ENCODE measurements around the gene TGIF1.
A peak's percentile ranks its signal among the peaks of the same experiment; 100 is the strongest.

Gene TGIF1

GRCh38 chr18:3450012-3450798, at the start of gene TGIF1:
Gene TGIF1, plus strand, starts transcription at chr18:3450172. Its CDS starts 318 bp downstream, at chr18:3450490.
- DNase-seq (ENCODE audit: low read depth, low spot score): no peak
- H3K4me3 ChIP-seq (ENCODE audit: low read depth, low read length): peak within 1 kb of the TSS; percentile 81
- no peak for TF ChIP-seq CTCF (IDR thresholded peaks at IDR 0.05; ENCODE audit: insufficient read depth, low read length, missing control alignments)
- ChIA-PET POLR2A (interaction anchor here (0.9 to 1.9 kb wide), 4 partner anchors 153 to 216 kb away, joined by 3 to 8 read pairs (median 6); no protein-coding TSS in a partner anchor), CTCF (interaction anchor here (1.4 to 6.7 kb wide), 5 partner anchors 15 to 215 kb away, joined by 5 to 82 read pairs (median 56); no protein-coding TSS in a partner anchor)

GRCh38 chr18:3400567-3401296, 49.2 kb upstream of the TGIF1 start:
- no peak overlapping the region for H3K4me3 ChIP-seq (ENCODE audit: low read depth, low read length)
- CTCF ChIA-PET: interaction anchor here (0.6 kb wide), 1 partner anchor 13 kb away, joined by 3 read pairs; no protein-coding TSS in a partner anchor
- POLR2A ChIA-PET: no interaction called here
- no peak for DNase-seq (ENCODE audit: low read depth, low spot score)
- no peak for TF ChIP-seq CTCF (IDR thresholded peaks at IDR 0.05; ENCODE audit: insufficient read depth, low read length, missing control alignments)

- no peak for TF ChIP-seq CTCF (IDR thresholded peaks at IDR 0.05; ENCODE audit: insufficient read depth, low read length, missing control alignments)
- no peak for DNase-seq (ENCODE audit: low read depth, low spot score)
- ChIA-PET CTCF (no interaction called here), POLR2A (no interaction called here)
- no peak overlapping the region for H3K4me3 ChIP-seq (ENCODE audit: low read depth, low read length)
Measured at GRCh38 chr18:3401669-3402620, 48.0 kb upstream of the TGIF1 start.

- CTCF ChIA-PET: interaction anchor here (0.6 kb wide), 1 partner anchor 11 kb away, joined by 3 read pairs; no protein-coding TSS in a partner anchor
- DNase-seq (ENCODE audit: low read depth, low spot score): no peak
- H3K4me3 ChIP-seq (ENCODE audit: low read depth, low read length): no peak overlapping the region
- POLR2A ChIA-PET: interaction anchor here (0.5 kb wide), 1 partner anchor 46 kb away, joined by 4 read pairs; no protein-coding TSS in a partner anchor
- no peak for TF ChIP-seq CTCF (IDR thresholded peaks at IDR 0.05; ENCODE audit: insufficient read depth, low read length, missing control alignments)
Measured at GRCh38 chr18:3402982-3403451, 47.0 kb upstream of the TGIF1 start.

- POLR2A ChIA-PET: no interaction called here
- CTCF ChIA-PET: interaction anchor here (1.3 kb wide), 1 partner anchor 260 kb away, joined by 3 read pairs; no protein-coding TSS in a partner anchor
- no peak for DNase-seq (ENCODE audit: low read depth, low spot score)
- no peak for TF ChIP-seq CTCF (IDR thresholded peaks at IDR 0.05; ENCODE audit: insufficient read depth, low read length, missing control alignments)
- no peak overlapping the region for H3K4me3 ChIP-seq (ENCODE audit: low read depth, low read length)
Measured at GRCh38 chr18:3405713-3406112, 44.3 kb upstream of the TGIF1 start.

All from AG04449 (cell line).